HepG2 (cell line): ENCODE results near the gene GRK6. TPM values are rescaled to one million over a fixed set of nuclear protein-coding genes. Genes with fewer than 3 reads are reported as not detected.
A peak's percentile ranks its signal among the peaks of the same experiment; 100 is the strongest.

Experiments
- ATF7 ChIP-seq, 2 experiments: fragments of 450-650 bp in 1 of 2; sonication (generic) in 1 of 2; formaldehyde crosslinking in 1 of 2; IDR thresholded peaks; 2 replicates each; pipeline versions ENCODE4 v1.4.0 to v1.6.1; 2016 to 2020; ENCODE audit warnings: antibody characterized with exemption in 1 of 2, mild to moderate bottlenecking in 1 of 2, missing genetic modification reagents in 1 of 2
- FOXJ3 ChIP-seq: sonication (generic); formaldehyde crosslinking; IDR thresholded peaks from 2 replicates; pipeline ENCODE4 v1.4.0; 2020; ENCODE audit warnings: missing genetic modification reagents, mild to moderate bottlenecking, borderline replicate concordance
- FOXP1 ChIP-seq, 2 experiments: fragments of 450-650 bp in 1 of 2; IDR thresholded peaks; 2 replicates each; pipeline ENCODE4 v1.6.1; 2017 to 2018; ENCODE audit warnings: antibody characterized with exemption in 1 of 2
- MIER2 ChIP-seq: IDR thresholded peaks from 2 replicates; pipeline ENCODE4 v1.6.1; 2016; ENCODE audit warnings: missing biosample characterization, missing genetic modification reagents
- MZF1 ChIP-seq: sonication (generic); formaldehyde crosslinking; IDR thresholded peaks from 2 replicates; pipeline ENCODE4 v1.8.1; 2023; ENCODE audit warnings: mild to moderate bottlenecking, missing genetic modification reagents, borderline replicate concordance
- NFRKB ChIP-seq: fragments of 450-650 bp; IDR thresholded peaks from 2 replicates; pipeline ENCODE4 v1.6.1; 2017
- NR2F2 ChIP-seq: IDR thresholded peaks from 2 replicates; pipeline ENCODE4 v1.6.1; 2012; ENCODE audit warnings: low read depth, inconsistent platforms, borderline replicate concordance
- PAWR ChIP-seq: sonication (generic); formaldehyde crosslinking; IDR thresholded peaks from 2 replicates; pipeline ENCODE4 v1.4.0; 2020; ENCODE audit warnings: missing genetic modification reagents, mild to moderate bottlenecking, borderline replicate concordance
- PCBP2 ChIP-seq: fragments of 200-400 bp; formaldehyde crosslinking; optimal IDR thresholded peaks from 2 replicates; pipeline ENCODE3; 2018; ENCODE audit warnings: low read length, low read depth; ENCODE audit not compliant: poor library complexity, severe bottlenecking
- POLR2AphosphoS5 ChIP-seq: IDR thresholded peaks from 2 replicates; pipeline ENCODE4 v1.6.1; 2012; ENCODE audit warnings: low read depth, low read length
- RBFOX2 ChIP-seq: fragments of 200-400 bp; formaldehyde crosslinking; IDR thresholded peaks from 2 replicates; pipeline ENCODE4 v1.6.1; 2017; ENCODE audit warnings: low read depth, mild to moderate bottlenecking, low read length
- RXRB ChIP-seq: IDR thresholded peaks from 2 replicates; pipeline ENCODE4 v1.6.1; 2016; ENCODE audit warnings: borderline replicate concordance, missing genetic modification reagents, missing compliant biosample characterization
- SOX6 ChIP-seq, 2 experiments: fragments of 450-650 bp in 1 of 2; sonication (generic) in 1 of 2; formaldehyde crosslinking in 1 of 2; IDR thresholded peaks; 2 replicates each; pipeline versions ENCODE4 v1.4.0 to v1.6.1; 2017 to 2020; ENCODE audit warnings: antibody characterized with exemption in 1 of 2, mild to moderate bottlenecking in 1 of 2, missing genetic modification reagents in 1 of 2
- SP1 ChIP-seq, 2 experiments: fragments of 450-650 bp in 1 of 2; sonication (generic) in 1 of 2; formaldehyde crosslinking in 1 of 2; IDR thresholded peaks; 2 replicates each; pipeline versions ENCODE4 v1.4.0 to v1.6.1; 2016 to 2020; ENCODE audit warnings: missing genetic modification reagents in 1 of 2
- ZBTB20 ChIP-seq: sonication (generic); formaldehyde crosslinking; IDR thresholded peaks from 2 replicates; pipeline ENCODE4 v1.8.1; 2023; ENCODE audit warnings: missing genetic modification reagents, low read depth, mild to moderate bottlenecking, borderline replicate concordance
- ZBTB21 ChIP-seq: sonication (generic); formaldehyde crosslinking; IDR thresholded peaks from 2 replicates; pipeline ENCODE4 v1.4.0; 2020; ENCODE audit warnings: missing genetic modification reagents
- ZFAT ChIP-seq: sonication (generic); formaldehyde crosslinking; conservative IDR thresholded peaks from 2 replicates; pipeline ENCODE4 v1.8.1; 2023; ENCODE audit warnings: missing genetic modification reagents, inconsistent platforms
- ZNF10 ChIP-seq: sonication (generic); formaldehyde crosslinking; IDR thresholded peaks from 2 replicates; pipeline ENCODE4 v1.4.0; 2020; ENCODE audit warnings: mild to moderate bottlenecking, low read depth, missing genetic modification reagents, borderline replicate concordance
- ZNF180 ChIP-seq: sonication (generic); formaldehyde crosslinking; IDR thresholded peaks from 2 replicates; pipeline ENCODE4 v1.4.0; 2020; ENCODE audit warnings: low read depth, missing genetic modification reagents, borderline replicate concordance
- ZNF230 ChIP-seq: sonication (generic); formaldehyde crosslinking; IDR thresholded peaks from 2 replicates; pipeline ENCODE4 v1.4.0; 2020; ENCODE audit warnings: mild to moderate bottlenecking, missing genetic modification reagents
- ZNF816 ChIP-seq: sonication (generic); formaldehyde crosslinking; IDR thresholded peaks from 2 replicates; pipeline ENCODE4 v1.8.0; 2022; ENCODE audit warnings: missing genetic modification reagents, mild to moderate bottlenecking, borderline replicate concordance
- polyA plus RNA-seq, 8 experiments: library from polyadenylated mRNA; depleted of rRNA in 3 of 8; stranded (reverse) in 7 of 8; unstranded in 1 of 8; fragments of >200 nt; fragmentation: Illumina TruSeq in 4 of 8; extraction: Trizol in 4 of 8; gene quantifications; 2 replicates each; pipeline versions ENCODE4 v1.2.1 to v1.2.3, GENCODE V29; 2011 to 2016; ENCODE audit warnings: low read depth in 4 of 8, missing spikeins in 1 of 8, mixed read lengths in 1 of 8; ENCODE audit not compliant: insufficient read depth in 1 of 8
- total RNA-seq, 5 experiments: library from RNA; depleted of rRNA; stranded (reverse); fragments of >200 nt; fragmentation: Illumina TruSeq; extraction: Trizol; gene quantifications; 2 replicates each; pipeline ENCODE4 v1.2.3, GENCODE V29; 2016; ENCODE audit warnings: low read depth in 1 of 5
- TF ChIP-seq, protein P1 (sequence below): sonication (generic); formaldehyde crosslinking; IDR thresholded peaks from 2 replicates; pipeline ENCODE4 v1.4.0; 2020; ENCODE audit warnings: mild to moderate bottlenecking, missing genetic modification reagents
- TF ChIP-seq, protein P2 (sequence below): IDR thresholded peaks from 2 replicates; pipeline ENCODE4 v1.6.1; 2016; ENCODE audit warnings: mild to moderate bottlenecking, missing biosample characterization, missing genetic modification reagents
- TF ChIP-seq, protein P3 (sequence below): sonication (generic); formaldehyde crosslinking; conservative IDR thresholded peaks from 2 replicates; pipeline ENCODE4 v1.8.0; 2022; ENCODE audit warnings: missing genetic modification reagents

The GRK6 gene
- total and polyA plus RNA-seq, 2 of the 13 experiments (the other 11 are each of a cell fraction or from before 2014, with no cell fraction given), result 13.2 to 19.9 TPM

DNA sequence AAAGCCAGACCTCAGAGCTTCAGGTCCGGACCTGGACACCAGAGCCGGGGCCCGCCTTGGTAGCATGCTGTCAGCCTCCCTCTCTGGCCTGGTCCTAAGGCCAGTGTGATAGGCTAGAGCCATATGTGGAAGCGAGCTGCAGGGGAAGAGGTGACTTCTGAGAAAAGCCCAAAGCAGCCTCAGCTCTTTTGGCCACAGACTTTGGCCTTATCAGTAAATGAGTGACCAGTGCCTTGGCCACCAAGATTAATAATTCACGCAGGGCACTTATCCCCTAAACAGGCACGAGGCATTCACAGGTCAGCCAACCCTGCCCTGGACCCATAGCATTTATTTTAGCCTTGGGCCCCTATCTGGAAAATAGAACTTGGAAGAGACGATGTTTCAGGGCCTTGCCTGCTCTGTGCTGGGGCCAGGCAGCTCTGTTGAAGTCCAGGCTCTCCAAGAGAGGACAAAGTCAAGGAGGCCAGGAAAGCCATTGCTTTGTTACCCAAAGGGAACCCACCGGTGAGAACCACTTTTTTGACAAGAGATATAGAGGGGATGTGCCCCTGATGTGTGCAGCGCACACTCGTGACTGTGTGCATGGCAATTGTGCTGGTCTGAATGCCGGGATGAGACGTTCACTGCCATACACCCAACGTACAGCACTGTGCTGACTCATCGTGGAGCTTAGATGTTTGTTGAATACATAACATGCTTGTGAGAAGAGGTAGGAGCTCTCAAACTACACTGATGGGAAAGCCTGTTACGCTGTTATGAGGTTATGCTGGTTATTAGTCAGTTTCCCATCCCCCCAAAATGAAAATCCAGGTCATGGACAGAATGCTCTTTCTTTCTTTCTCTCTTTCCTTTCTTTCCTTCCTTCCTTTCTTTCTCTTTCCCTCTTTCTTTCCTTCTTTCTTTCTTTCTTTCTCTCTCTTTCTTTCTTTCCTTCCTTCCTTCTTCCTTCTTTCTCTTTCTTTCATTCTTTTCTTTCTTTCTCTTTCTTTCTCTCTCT is 47.3 kb upstream of the GRK6 start (continued):
- TF ChIP-seq ZNF180 (CRISPR knock-in tag), result peak; percentile 33; the same call in 1 of the 2 replicates
- no peak for TF ChIP-seq NFRKB
- TF ChIP-seq SOX6 (IDR thresholded peaks at IDR 0.05), result 0 out of 2 replicates have a peak, but pooled peaks have one; percentile 28
- peak; percentile 74 for TF ChIP-seq SOX6 (CRISPR knock-in tag; IDR thresholded peaks at IDR 0.05)
- TF ChIP-seq ZBTB20 (CRISPR knock-in tag), result 0 out of 2 replicates have a peak, but pooled peaks have one; percentile 53
- peak; percentile 33 for TF ChIP-seq ATF7 (IDR thresholded peaks at IDR 0.05)
- TF ChIP-seq ATF7 (CRISPR knock-in tag; IDR thresholded peaks at IDR 0.05), result no peak
- peak; percentile 79 for TF ChIP-seq ZNF230 (CRISPR knock-in tag)
- TF ChIP-seq, protein P1, sequence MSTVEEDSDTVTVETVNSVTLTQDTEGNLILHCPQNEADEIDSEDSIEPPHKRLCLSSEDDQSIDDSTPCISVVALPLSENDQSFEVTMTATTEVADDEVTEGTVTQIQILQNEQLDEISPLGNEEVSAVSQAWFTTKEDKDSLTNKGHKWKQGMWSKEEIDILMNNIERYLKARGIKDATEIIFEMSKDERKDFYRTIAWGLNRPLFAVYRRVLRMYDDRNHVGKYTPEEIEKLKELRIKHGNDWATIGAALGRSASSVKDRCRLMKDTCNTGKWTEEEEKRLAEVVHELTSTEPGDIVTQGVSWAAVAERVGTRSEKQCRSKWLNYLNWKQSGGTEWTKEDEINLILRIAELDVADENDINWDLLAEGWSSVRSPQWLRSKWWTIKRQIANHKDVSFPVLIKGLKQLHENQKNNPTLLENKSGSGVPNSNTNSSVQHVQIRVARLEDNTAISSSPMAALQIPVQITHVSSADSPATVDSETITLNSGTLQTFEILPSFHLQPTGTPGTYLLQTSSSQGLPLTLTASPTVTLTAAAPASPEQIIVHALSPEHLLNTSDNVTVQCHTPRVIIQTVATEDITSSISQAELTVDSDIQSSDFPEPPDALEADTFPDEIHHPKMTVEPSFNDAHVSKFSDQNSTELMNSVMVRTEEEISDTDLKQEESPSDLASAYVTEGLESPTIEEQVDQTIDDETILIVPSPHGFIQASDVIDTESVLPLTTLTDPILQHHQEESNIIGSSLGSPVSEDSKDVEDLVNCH (CRISPR knock-in tag), result no peak
- TF ChIP-seq FOXP1 (IDR thresholded peaks at IDR 0.05), result 0 out of 2 replicates have a peak, but pooled peaks have one; percentile 25
- TF ChIP-seq FOXP1 (CRISPR knock-in tag; IDR thresholded peaks at IDR 0.05), result no peak
- TF ChIP-seq MIER2 (CRISPR knock-in tag), result no peak
- peak; percentile 76 for TF ChIP-seq RXRB
- no peak for TF ChIP-seq PCBP2
- no peak for TF ChIP-seq PAWR (CRISPR knock-in tag)
- TF ChIP-seq, protein P2, sequence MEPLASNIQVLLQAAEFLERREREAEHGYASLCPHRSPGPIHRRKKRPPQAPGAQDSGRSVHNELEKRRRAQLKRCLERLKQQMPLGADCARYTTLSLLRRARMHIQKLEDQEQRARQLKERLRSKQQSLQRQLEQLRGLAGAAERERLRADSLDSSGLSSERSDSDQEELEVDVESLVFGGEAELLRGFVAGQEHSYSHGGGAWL (CRISPR knock-in tag), result peak; percentile 67; the same call in 1 of the 2 replicates
- TF ChIP-seq, protein P3, sequence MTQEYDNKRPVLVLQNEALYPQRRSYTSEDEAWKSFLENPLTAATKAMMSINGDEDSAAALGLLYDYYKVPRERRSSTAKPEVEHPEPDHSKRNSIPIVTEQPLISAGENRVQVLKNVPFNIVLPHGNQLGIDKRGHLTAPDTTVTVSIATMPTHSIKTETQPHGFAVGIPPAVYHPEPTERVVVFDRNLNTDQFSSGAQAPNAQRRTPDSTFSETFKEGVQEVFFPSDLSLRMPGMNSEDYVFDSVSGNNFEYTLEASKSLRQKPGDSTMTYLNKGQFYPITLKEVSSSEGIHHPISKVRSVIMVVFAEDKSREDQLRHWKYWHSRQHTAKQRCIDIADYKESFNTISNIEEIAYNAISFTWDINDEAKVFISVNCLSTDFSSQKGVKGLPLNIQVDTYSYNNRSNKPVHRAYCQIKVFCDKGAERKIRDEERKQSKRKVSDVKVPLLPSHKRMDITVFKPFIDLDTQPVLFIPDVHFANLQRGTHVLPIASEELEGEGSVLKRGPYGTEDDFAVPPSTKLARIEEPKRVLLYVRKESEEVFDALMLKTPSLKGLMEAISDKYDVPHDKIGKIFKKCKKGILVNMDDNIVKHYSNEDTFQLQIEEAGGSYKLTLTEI (CRISPR knock-in tag), result no peak
- TF ChIP-seq MZF1 (CRISPR knock-in tag), result no peak
- peak; percentile 54 for TF ChIP-seq RBFOX2
- no peak for TF ChIP-seq ZBTB21 (CRISPR knock-in tag)
- TF ChIP-seq POLR2AphosphoS5, result peak; percentile 98
- no peak for TF ChIP-seq SP1 (IDR thresholded peaks at IDR 0.05)
- TF ChIP-seq SP1 (CRISPR knock-in tag; IDR thresholded peaks at IDR 0.05), result no peak; the same call in 1 of the 2 replicates
- TF ChIP-seq FOXJ3 (CRISPR knock-in tag), result peak; percentile 73
- TF ChIP-seq ZNF10 (CRISPR knock-in tag), result no peak
- no peak; the same call in 1 of the 2 replicates for TF ChIP-seq ZFAT (CRISPR knock-in tag)
- TF ChIP-seq ZNF816 (CRISPR knock-in tag), result no peak; the same call in 1 of the 2 replicates
- TF ChIP-seq NR2F2, result no peak; the same call in 1 of the 2 replicates
